Dermis blood vessel endothelial cell (primary cell): ENCODE data around the gene CADPS. TPM values are rescaled to one million over a fixed set of nuclear protein-coding genes. Genes with fewer than 3 reads are reported as not detected.

Experiments
- DNase-seq: peaks from one replicate; pipeline ENCODE4 v3.0.0; 2010
- total RNA-seq: library from RNA; depleted of rRNA; stranded (reverse); fragments of >200 nt; gene quantifications from 2 replicates; pipeline ENCODE4 v1.2.3, GENCODE V29; 2014

The CADPS gene
- total RNA-seq, 1 donor from 2014 or later, result not detected

- no peak for DNase-seq
Observed at GRCh38 chr3:62625268-62625667, 249.9 kb downstream of the CADPS start.

- DNase-seq, result no peak
Observed at GRCh38 chr3:62624185-62624584, 251.0 kb downstream of the CADPS start.

GRCh38 chr3:62622553-62623174 lies 252.6 kb downstream of the CADPS start:
- DNase-seq, result peak; percentile 78

- no peak for DNase-seq
Observed at GRCh38 chr3:62621925-62622324, 253.3 kb downstream of the CADPS start.

GRCh38 chr3:62621176-62621575 lies 254.0 kb downstream of the CADPS start:
- DNase-seq, result no peak

GRCh38 chr3:62615258-62615849 lies 259.9 kb downstream of the CADPS start:
- no peak for DNase-seq

- no peak for DNase-seq
Observed at GRCh38 chr3:62614527-62614926, 260.7 kb downstream of the CADPS start.

- DNase-seq, result no peak
Observed at GRCh38 chr3:62611541-62612240, 263.5 kb downstream of the CADPS start.

GRCh38 chr3:62607287-62608029 lies 267.8 kb downstream of the CADPS start:
- DNase-seq, result peak; percentile 85

GRCh38 chr3:62605413-62606068 lies 269.7 kb downstream of the CADPS start:
- no peak for DNase-seq

- no peak for DNase-seq
Observed at GRCh38 chr3:62604751-62605351, 270.4 kb downstream of the CADPS start.

- DNase-seq, result peak; percentile 66
Observed at GRCh38 chr3:62604298-62604697, 270.9 kb downstream of the CADPS start.

- no peak for DNase-seq
Observed at GRCh38 chr3:62602987-62603386, 272.2 kb downstream of the CADPS start.

- no peak for DNase-seq
Observed at GRCh38 chr3:62602129-62602770, 273.0 kb downstream of the CADPS start.

GRCh38 chr3:62601238-62602070 lies 273.8 kb downstream of the CADPS start:
- peak; percentile 81 for DNase-seq

GRCh38 chr3:62600033-62600432 lies 275.2 kb downstream of the CADPS start:
- no peak for DNase-seq

GRCh38 chr3:62597491-62597890 lies 277.7 kb downstream of the CADPS start:
- no peak for DNase-seq

- DNase-seq, result no peak
Observed at GRCh38 chr3:62592408-62592807, 282.8 kb downstream of the CADPS start.

GRCh38 chr3:62589078-62589477 lies 286.1 kb downstream of the CADPS start:
- DNase-seq, result no peak

- DNase-seq, result peak; percentile 52
Observed at GRCh38 chr3:62587579-62588031, 287.6 kb downstream of the CADPS start.

- DNase-seq, result peak; percentile 31
Observed at GRCh38 chr3:62587169-62587568, 288.0 kb downstream of the CADPS start.
